GM12878 (cell line): ENCODE data around the gene METAP1D. TPM values are rescaled to one million over a fixed set of nuclear protein-coding genes. Genes with fewer than 3 reads are reported as not detected.

Experiments
- BCL11A ChIP-seq: IDR thresholded peaks from 2 replicates; pipeline ENCODE4 v1.6.1; 2011; ENCODE audit warnings: low read depth, low read length
- BHLHE40 ChIP-seq, 2 experiments: fragments of 450-650 bp in 1 of 2; IDR thresholded peaks; 2 replicates each; pipeline ENCODE4 v1.6.1; 2011 to 2017; ENCODE audit warnings: low read depth in 2 of 2, borderline replicate concordance in 1 of 2, improper control_type of control experiment in 1 of 2, low read length in 1 of 2, mild to moderate bottlenecking in 1 of 2
- CBFB ChIP-seq: IDR thresholded peaks from 2 replicates; pipeline ENCODE4 v1.6.1; 2016; ENCODE audit warnings: antibody characterized with exemption, low read depth
- NR2C1 ChIP-seq: fragments of 450-650 bp; IDR thresholded peaks from 2 replicates; pipeline ENCODE4 v1.6.1; 2017; ENCODE audit warnings: antibody characterized with exemption, mild to moderate bottlenecking, moderate library complexity
- NR2F1 ChIP-seq: fragments of 450-650 bp; conservative IDR thresholded peaks from 2 replicates; pipeline ENCODE4 v1.6.1; 2017; ENCODE audit warnings: mild to moderate bottlenecking
- NRF1 ChIP-seq: conservative IDR thresholded peaks from 2 replicates; pipeline ENCODE4 v1.6.1; 2011; ENCODE audit warnings: mild to moderate bottlenecking, low read depth, low read length, improper control_type of control experiment
- POU2F2 ChIP-seq: IDR thresholded peaks from 3 replicates; pipeline ENCODE4 v1.6.1; 2011; ENCODE audit warnings: low read depth, mild to moderate bottlenecking, low read length, borderline replicate concordance
- TARDBP ChIP-seq: IDR thresholded peaks from 2 replicates; pipeline ENCODE4 v1.6.1; 2016; ENCODE audit warnings: borderline replicate concordance
- ZNF384 ChIP-seq: IDR thresholded peaks from 2 replicates; pipeline ENCODE4 v1.6.1; 2012; ENCODE audit warnings: low read depth, mild to moderate bottlenecking, low read length, improper control_type of control experiment, borderline replicate concordance
- ZNF622 ChIP-seq: fragments of 450-650 bp; IDR thresholded peaks from 2 replicates; pipeline ENCODE4 v1.6.1; 2017; ENCODE audit warnings: mild to moderate bottlenecking, inconsistent platforms
- polyA plus RNA-seq, 11 experiments: library from polyadenylated mRNA; depleted of rRNA in 4 of 11; unstranded in 6 of 11; stranded (reverse) in 5 of 11; fragments of >200 nt; fragmentation: Nextera tagmentation in 4 of 11; fragmentation: Illumina TruSeq in 1 of 11; extraction: Ambion mirVana in 4 of 11; extraction: Trizol in 1 of 11; gene quantifications; 1 replicate in 1 of 11; 2 replicates in 10 of 11; pipeline versions ENCODE4 v1.2.1 to v1.2.3, GENCODE V29; 2011 to 2016; ENCODE audit warnings: inconsistent platforms in 2 of 11, missing spikeins in 2 of 11, low read depth in 1 of 11
- total RNA-seq, 4 experiments: library from RNA; depleted of rRNA in 3 of 4; stranded (reverse); fragments of >200 nt in 3 of 4; fragmentation: Illumina TruSeq in 1 of 4; extraction: Trizol in 1 of 4; gene quantifications; 2 replicates each; pipeline versions ENCODE4 v1.2.1 to v1.2.3, GENCODE V29; 2013 to 2021
- TF ChIP-seq, protein P1 (sequence below): IDR thresholded peaks from 2 replicates; pipeline ENCODE4 v1.6.1; 2011; ENCODE audit warnings: borderline replicate concordance, low read depth, mild to moderate bottlenecking, moderate library complexity, mixed read lengths, low read length; ENCODE audit not compliant: insufficient read depth; ENCODE audit errors: extremely low read length
- TF ChIP-seq, protein P2 (sequence below): IDR thresholded peaks from 2 replicates; pipeline ENCODE4 v1.6.1; 2012; ENCODE audit warnings: mild to moderate bottlenecking, low read depth, low read length
- TF ChIP-seq, protein P3 (sequence below): fragments of 450-650 bp; IDR thresholded peaks from 2 replicates; pipeline ENCODE4 v1.6.1; 2018; ENCODE audit warnings: mild to moderate bottlenecking, low read depth, moderate library complexity; ENCODE audit not compliant: partially characterized antibody
- TF ChIP-seq, protein P4 (sequence below): IDR thresholded peaks from 2 replicates; pipeline ENCODE4 v1.6.1; 2011; ENCODE audit warnings: borderline replicate concordance, low read depth, mild to moderate bottlenecking, moderate library complexity, low read length; ENCODE audit not compliant: insufficient read depth, poor library complexity, severe bottlenecking
- TF ChIP-seq, protein P5 (sequence below): fragments of 450-650 bp; IDR thresholded peaks from 2 replicates; pipeline ENCODE4 v1.6.1; 2016; ENCODE audit warnings: mild to moderate bottlenecking
- TF ChIP-seq, protein P6 (sequence below): IDR thresholded peaks from 2 replicates; pipeline ENCODE4 v1.6.1; 2012; ENCODE audit warnings: low read length, inconsistent platforms

Gene METAP1D
- total and polyA plus RNA-seq, 10 of the 15 experiments (the other 5 are each of a cell fraction or from before 2014, with no cell fraction given): 4.5 to 12.1 (median 7.8) TPM

DNA sequence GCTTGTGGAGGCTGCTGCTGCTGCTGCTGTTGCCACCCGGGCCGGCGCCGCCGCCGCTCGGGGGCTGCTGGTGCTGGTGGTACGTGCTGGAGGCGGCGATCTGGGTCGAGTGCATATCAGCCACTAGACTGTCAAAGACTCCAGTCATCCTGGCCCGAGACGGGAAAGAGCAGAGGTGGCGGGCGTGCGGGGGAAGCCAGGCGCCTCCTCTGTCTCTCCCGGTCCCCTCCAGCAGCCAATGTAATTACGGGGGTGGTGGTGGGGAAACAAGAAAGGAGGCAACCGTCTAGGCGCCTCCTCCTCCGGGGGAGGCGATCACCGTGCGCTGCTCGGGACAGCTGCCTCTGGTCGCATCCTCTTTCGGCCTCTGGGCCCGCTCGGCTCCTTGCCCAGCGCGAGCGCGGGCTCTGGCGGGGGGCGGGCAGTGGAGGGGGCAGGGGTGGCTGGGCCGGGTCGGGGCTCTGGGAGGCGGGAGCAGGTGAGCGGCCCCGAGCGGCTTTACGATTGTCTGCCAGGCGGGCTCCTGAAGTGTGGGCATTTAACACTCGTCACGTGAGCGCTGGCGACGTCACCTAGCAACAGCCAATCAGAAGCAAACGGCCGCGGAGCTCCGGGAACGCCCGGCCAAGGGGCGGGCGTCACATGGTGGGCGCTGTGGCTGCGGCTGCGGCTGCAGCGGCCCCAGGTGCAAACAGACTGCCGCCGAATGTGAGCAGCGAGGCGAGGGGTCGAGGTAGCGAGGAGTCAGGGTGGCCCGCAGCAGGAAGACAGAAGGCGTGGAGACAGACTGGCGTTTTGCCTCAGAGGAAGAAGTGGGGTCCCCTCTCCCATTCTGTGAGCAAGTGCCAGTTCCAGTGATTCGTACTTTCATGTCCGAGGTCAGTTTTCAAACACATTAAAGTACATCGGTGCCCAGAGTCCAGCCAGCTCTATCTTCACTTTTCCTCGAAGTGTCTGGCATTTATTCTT lies 102.9 kb downstream of the METAP1D start, which contains the start of gene DLX2 (continued):
- TF ChIP-seq BCL11A: 0 out of 2 replicates have a peak, but pooled peaks have one; percentile 2
- TF ChIP-seq, protein P1, sequence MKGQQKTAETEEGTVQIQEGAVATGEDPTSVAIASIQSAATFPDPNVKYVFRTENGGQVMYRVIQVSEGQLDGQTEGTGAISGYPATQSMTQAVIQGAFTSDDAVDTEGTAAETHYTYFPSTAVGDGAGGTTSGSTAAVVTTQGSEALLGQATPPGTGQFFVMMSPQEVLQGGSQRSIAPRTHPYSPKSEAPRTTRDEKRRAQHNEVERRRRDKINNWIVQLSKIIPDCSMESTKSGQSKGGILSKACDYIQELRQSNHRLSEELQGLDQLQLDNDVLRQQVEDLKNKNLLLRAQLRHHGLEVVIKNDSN: peak; percentile 87
- TF ChIP-seq TARDBP: no peak
- TF ChIP-seq, protein P2, sequence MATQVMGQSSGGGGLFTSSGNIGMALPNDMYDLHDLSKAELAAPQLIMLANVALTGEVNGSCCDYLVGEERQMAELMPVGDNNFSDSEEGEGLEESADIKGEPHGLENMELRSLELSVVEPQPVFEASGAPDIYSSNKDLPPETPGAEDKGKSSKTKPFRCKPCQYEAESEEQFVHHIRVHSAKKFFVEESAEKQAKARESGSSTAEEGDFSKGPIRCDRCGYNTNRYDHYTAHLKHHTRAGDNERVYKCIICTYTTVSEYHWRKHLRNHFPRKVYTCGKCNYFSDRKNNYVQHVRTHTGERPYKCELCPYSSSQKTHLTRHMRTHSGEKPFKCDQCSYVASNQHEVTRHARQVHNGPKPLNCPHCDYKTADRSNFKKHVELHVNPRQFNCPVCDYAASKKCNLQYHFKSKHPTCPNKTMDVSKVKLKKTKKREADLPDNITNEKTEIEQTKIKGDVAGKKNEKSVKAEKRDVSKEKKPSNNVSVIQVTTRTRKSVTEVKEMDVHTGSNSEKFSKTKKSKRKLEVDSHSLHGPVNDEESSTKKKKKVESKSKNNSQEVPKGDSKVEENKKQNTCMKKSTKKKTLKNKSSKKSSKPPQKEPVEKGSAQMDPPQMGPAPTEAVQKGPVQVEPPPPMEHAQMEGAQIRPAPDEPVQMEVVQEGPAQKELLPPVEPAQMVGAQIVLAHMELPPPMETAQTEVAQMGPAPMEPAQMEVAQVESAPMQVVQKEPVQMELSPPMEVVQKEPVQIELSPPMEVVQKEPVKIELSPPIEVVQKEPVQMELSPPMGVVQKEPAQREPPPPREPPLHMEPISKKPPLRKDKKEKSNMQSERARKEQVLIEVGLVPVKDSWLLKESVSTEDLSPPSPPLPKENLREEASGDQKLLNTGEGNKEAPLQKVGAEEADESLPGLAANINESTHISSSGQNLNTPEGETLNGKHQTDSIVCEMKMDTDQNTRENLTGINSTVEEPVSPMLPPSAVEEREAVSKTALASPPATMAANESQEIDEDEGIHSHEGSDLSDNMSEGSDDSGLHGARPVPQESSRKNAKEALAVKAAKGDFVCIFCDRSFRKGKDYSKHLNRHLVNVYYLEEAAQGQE: no peak
- TF ChIP-seq, protein P3, sequence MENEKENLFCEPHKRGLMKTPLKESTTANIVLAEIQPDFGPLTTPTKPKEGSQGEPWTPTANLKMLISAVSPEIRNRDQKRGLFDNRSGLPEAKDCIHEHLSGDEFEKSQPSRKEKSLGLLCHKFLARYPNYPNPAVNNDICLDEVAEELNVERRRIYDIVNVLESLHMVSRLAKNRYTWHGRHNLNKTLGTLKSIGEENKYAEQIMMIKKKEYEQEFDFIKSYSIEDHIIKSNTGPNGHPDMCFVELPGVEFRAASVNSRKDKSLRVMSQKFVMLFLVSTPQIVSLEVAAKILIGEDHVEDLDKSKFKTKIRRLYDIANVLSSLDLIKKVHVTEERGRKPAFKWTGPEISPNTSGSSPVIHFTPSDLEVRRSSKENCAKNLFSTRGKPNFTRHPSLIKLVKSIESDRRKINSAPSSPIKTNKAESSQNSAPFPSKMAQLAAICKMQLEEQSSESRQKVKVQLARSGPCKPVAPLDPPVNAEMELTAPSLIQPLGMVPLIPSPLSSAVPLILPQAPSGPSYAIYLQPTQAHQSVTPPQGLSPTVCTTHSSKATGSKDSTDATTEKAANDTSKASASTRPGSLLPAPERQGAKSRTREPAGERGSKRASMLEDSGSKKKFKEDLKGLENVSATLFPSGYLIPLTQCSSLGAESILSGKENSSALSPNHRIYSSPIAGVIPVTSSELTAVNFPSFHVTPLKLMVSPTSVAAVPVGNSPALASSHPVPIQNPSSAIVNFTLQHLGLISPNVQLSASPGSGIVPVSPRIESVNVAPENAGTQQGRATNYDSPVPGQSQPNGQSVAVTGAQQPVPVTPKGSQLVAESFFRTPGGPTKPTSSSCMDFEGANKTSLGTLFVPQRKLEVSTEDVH: no peak
- TF ChIP-seq POU2F2: no peak
- TF ChIP-seq NR2F1: no peak
- no peak for TF ChIP-seq NRF1
- TF ChIP-seq, protein P4, sequence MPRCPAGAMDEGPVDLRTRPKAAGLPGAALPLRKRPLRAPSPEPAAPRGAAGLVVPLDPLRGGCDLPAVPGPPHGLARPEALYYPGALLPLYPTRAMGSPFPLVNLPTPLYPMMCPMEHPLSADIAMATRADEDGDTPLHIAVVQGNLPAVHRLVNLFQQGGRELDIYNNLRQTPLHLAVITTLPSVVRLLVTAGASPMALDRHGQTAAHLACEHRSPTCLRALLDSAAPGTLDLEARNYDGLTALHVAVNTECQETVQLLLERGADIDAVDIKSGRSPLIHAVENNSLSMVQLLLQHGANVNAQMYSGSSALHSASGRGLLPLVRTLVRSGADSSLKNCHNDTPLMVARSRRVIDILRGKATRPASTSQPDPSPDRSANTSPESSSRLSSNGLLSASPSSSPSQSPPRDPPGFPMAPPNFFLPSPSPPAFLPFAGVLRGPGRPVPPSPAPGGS: no peak
- TF ChIP-seq, protein P5, sequence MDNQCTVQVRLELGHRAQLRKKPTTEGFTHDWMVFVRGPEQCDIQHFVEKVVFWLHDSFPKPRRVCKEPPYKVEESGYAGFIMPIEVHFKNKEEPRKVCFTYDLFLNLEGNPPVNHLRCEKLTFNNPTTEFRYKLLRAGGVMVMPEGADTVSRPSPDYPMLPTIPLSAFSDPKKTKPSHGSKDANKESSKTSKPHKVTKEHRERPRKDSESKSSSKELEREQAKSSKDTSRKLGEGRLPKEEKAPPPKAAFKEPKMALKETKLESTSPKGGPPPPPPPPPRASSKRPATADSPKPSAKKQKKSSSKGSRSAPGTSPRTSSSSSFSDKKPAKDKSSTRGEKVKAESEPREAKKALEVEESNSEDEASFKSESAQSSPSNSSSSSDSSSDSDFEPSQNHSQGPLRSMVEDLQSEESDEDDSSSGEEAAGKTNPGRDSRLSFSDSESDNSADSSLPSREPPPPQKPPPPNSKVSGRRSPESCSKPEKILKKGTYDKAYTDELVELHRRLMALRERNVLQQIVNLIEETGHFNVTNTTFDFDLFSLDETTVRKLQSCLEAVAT: peak; percentile 43; the same call in 1 of the 2 replicates
- no peak for TF ChIP-seq NR2C1
- TF ChIP-seq ZNF384: no peak
- TF ChIP-seq ZNF622: no peak
- TF ChIP-seq, protein P6, sequence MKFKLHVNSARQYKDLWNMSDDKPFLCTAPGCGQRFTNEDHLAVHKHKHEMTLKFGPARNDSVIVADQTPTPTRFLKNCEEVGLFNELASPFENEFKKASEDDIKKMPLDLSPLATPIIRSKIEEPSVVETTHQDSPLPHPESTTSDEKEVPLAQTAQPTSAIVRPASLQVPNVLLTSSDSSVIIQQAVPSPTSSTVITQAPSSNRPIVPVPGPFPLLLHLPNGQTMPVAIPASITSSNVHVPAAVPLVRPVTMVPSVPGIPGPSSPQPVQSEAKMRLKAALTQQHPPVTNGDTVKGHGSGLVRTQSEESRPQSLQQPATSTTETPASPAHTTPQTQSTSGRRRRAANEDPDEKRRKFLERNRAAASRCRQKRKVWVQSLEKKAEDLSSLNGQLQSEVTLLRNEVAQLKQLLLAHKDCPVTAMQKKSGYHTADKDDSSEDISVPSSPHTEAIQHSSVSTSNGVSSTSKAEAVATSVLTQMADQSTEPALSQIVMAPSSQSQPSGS: no peak
- peak; percentile 94 to 97 for TF ChIP-seq BHLHE40 (IDR thresholded peaks at IDR 0.05; ENCODE audit: borderline replicate concordance in 1 of 2, low read depth in 2 of 2, low read length in 1 of 2)
- TF ChIP-seq CBFB: no peak
